Muscle layer of duodenum (tissue), 2 donors: Measurements from ENCODE around the gene FAM120B.
"Not testable (repeated sequence)": the region's sequence is repeated elsewhere in the genome, so short reads cannot be mapped to it uniquely, and the experiment has no call there.

Experiments used
- H3K27ac ChIP-seq: one replicate; pipeline ENCODE4 v1.7.0; 2013; ENCODE audit warnings: mild to moderate bottlenecking, low read length
- H3K27me3 ChIP-seq: one replicate; pipeline ENCODE4 v1.7.0; 2013; ENCODE audit warnings: low read depth, mild to moderate bottlenecking, control low read depth, low read length
- H3K36me3 ChIP-seq, 2 donors: one replicate each; pipeline ENCODE4 v1.7.0; 2013; ENCODE audit warnings: low read length in 2 of 2, control low read depth in 1 of 2, mild to moderate bottlenecking in 1 of 2; ENCODE audit not compliant: insufficient read depth in 2 of 2, control insufficient read depth in 1 of 2
- H3K4me1 ChIP-seq, 2 donors: one replicate each; pipeline ENCODE4 v1.7.0; 2013; ENCODE audit warnings: low read length in 2 of 2, mild to moderate bottlenecking in 2 of 2, control low read depth in 1 of 2, moderate library complexity in 1 of 2; ENCODE audit not compliant: insufficient read depth in 2 of 2, control insufficient read depth in 1 of 2
- H3K4me3 ChIP-seq, 2 donors: one replicate each; pipeline ENCODE4 v1.7.0; 2013; ENCODE audit warnings: low read length in 2 of 2, low read depth in 1 of 2, mild to moderate bottlenecking in 1 of 2
- H3K9me3 ChIP-seq, 2 donors: one replicate each; pipeline ENCODE4 v1.7.0; 2013; ENCODE audit warnings: low read length in 2 of 2, control low read depth in 1 of 2, mild to moderate bottlenecking in 1 of 2; ENCODE audit not compliant: control insufficient read depth in 1 of 2
- donor health status: healthy.

Gene FAM120B

GRCh38 chr6:170351456-170351855, 44.9 kb downstream of the FAM120B start:
- H3K27ac ChIP-seq, H3K4me3 ChIP-seq, H3K27me3 ChIP-seq: not testable (repeated sequence)

GRCh38 chr6:170355190-170355589, 48.6 kb downstream of the FAM120B start:
- peaks cover 29 to 38% of the 10 kb centered on the region in 2 donors for H3K36me3 ChIP-seq
- not testable (repeated sequence) for H3K4me1 ChIP-seq, H3K27ac ChIP-seq, H3K27me3 ChIP-seq, H3K4me3 ChIP-seq, H3K9me3 ChIP-seq

More at GRCh38 chr6:170351456-170351855, 44.9 kb downstream of the FAM120B start:
- peaks cover 26 to 34% of the 10 kb centered on the region in 2 donors for H3K36me3 ChIP-seq
- not testable (repeated sequence) for H3K4me1 ChIP-seq, H3K9me3 ChIP-seq

- no peak overlapping the region for H3K27ac ChIP-seq
- no peak overlapping the region for H3K4me3 ChIP-seq
- H3K27me3 ChIP-seq: no peaks in the 10 kb centered on the region
- no peaks in the 10 kb centered on the region for H3K4me1 ChIP-seq
- no peaks in the 10 kb centered on the region for H3K9me3 ChIP-seq
- H3K36me3 ChIP-seq: peaks cover 24 to 38% of the 10 kb centered on the region in 2 donors
Observed at GRCh38 chr6:170355661-170356060, 49.1 kb downstream of the FAM120B start.

- Histone ChIP-seq H3K4me3 (no peak overlapping the region), H3K27ac (no peak overlapping the region), H3K27me3 (no peaks in the 10 kb centered on the region), H3K4me1 (no peaks in the 10 kb centered on the region), H3K36me3 (peaks cover 18 to 43% of the 10 kb centered on the region in 2 donors), H3K9me3 (no peaks in the 10 kb centered on the region)
Observed at GRCh38 chr6:170357812-170358211, 51.3 kb downstream of the FAM120B start.

- Histone ChIP-seq H3K27me3 (no peaks in the 10 kb centered on the region), H3K4me1 (no peaks in the 10 kb centered on the region), H3K4me3 (no peak overlapping the region), H3K9me3 (no peaks in the 10 kb centered on the region), H3K27ac (no peak overlapping the region), H3K36me3 (peaks cover 18 to 49% of the 10 kb centered on the region in 2 donors)
Observed at GRCh38 chr6:170358496-170358895, 51.9 kb downstream of the FAM120B start.

GRCh38 chr6:170360476-170360875, 53.9 kb downstream of the FAM120B start:
- Histone ChIP-seq H3K36me3 (peaks cover 18 to 59% of the 10 kb centered on the region in 2 donors), H3K27me3 (no peaks in the 10 kb centered on the region), H3K9me3 (no peaks in the 10 kb centered on the region), H3K27ac (no peak overlapping the region), H3K4me1 (no peaks in the 10 kb centered on the region), H3K4me3 (no peak overlapping the region)

- H3K9me3 ChIP-seq: no peaks in the 10 kb centered on the region
- H3K27ac ChIP-seq: no peak overlapping the region
- no peak overlapping the region for H3K4me3 ChIP-seq
- no peaks in the 10 kb centered on the region for H3K27me3 ChIP-seq
- H3K4me1 ChIP-seq: no peaks in the 10 kb centered on the region
- peaks cover 18 to 59% of the 10 kb centered on the region in 2 donors for H3K36me3 ChIP-seq
Observed at GRCh38 chr6:170361335-170361734, 54.8 kb downstream of the FAM120B start.

GRCh38 chr6:170362121-170362520, 55.6 kb downstream of the FAM120B start:
- no peaks in the 10 kb centered on the region for H3K9me3 ChIP-seq
- H3K4me3 ChIP-seq: no peak overlapping the region
- H3K4me1 ChIP-seq: no peaks in the 10 kb centered on the region
- no peaks in the 10 kb centered on the region for H3K27me3 ChIP-seq
- H3K27ac ChIP-seq: no peak overlapping the region
- peaks cover 14 to 53% of the 10 kb centered on the region in 2 donors for H3K36me3 ChIP-seq

GRCh38 chr6:170363255-170363654, 56.7 kb downstream of the FAM120B start:
- no peaks in the 10 kb centered on the region for H3K9me3 ChIP-seq
- H3K27ac ChIP-seq: no peak overlapping the region
- H3K4me3 ChIP-seq: no peak overlapping the region
- peaks cover 4 to 49% of the 10 kb centered on the region in 2 donors for H3K36me3 ChIP-seq
- no peaks in the 10 kb centered on the region for H3K27me3 ChIP-seq
- H3K4me1 ChIP-seq: no peaks in the 10 kb centered on the region

GRCh38 chr6:170365121-170365520, 58.6 kb downstream of the FAM120B start:
- Histone ChIP-seq H3K27me3 (no peaks in the 10 kb centered on the region), H3K9me3 (no peaks in the 10 kb centered on the region), H3K27ac (no peak overlapping the region), H3K4me3 (no peak overlapping the region), H3K36me3 (peaks cover 0 to 32% of the 10 kb centered on the region in 2 donors), H3K4me1 (no peaks in the 10 kb centered on the region)

GRCh38 chr6:170365593-170365992, 59.0 kb downstream of the FAM120B start:
- Histone ChIP-seq H3K27me3 (no peaks in the 10 kb centered on the region), H3K4me3 (no peak overlapping the region), H3K9me3 (no peaks in the 10 kb centered on the region), H3K36me3 (peaks cover under 1 to 27% of the 10 kb centered on the region in 2 donors), H3K27ac (no peak overlapping the region), H3K4me1 (no peaks in the 10 kb centered on the region)

GRCh38 chr6:170366248-170366960, 59.8 kb downstream of the FAM120B start:
- Histone ChIP-seq H3K36me3 (peaks cover 8 to 25% of the 10 kb centered on the region in 2 donors), H3K4me3 (no peak overlapping the region), H3K9me3 (no peaks in the 10 kb centered on the region), H3K4me1 (peaks cover 0 to 7% of the 10 kb centered on the region in 2 donors), H3K27ac (no peak overlapping the region), H3K27me3 (no peaks in the 10 kb centered on the region)
